ENCODE measurements around the gene TSEN2.

DNA sequence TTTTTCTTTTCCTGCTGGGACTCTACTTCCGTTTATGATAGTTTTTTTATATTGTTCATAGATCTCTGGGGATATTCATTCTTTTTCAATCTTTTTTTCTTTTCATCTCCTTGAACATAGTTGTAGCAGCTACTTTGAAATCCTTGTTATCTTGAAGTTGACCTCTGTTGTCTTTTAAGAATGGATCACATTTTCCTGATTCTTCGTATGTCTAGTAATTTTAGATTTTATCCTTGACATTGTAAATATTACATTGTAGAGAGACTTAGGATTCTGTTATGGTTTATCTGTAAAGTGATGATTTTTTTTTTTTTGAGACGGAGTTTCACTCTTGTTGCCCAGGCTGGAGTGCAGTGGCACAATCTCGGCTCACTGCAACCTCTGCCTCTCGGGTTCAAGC, 93.1 kb downstream of the TSEN2 start:
- no peak for TF ChIP-seq EP300 (IDR thresholded peaks at IDR 0.05)
- TF ChIP-seq, protein P1, sequence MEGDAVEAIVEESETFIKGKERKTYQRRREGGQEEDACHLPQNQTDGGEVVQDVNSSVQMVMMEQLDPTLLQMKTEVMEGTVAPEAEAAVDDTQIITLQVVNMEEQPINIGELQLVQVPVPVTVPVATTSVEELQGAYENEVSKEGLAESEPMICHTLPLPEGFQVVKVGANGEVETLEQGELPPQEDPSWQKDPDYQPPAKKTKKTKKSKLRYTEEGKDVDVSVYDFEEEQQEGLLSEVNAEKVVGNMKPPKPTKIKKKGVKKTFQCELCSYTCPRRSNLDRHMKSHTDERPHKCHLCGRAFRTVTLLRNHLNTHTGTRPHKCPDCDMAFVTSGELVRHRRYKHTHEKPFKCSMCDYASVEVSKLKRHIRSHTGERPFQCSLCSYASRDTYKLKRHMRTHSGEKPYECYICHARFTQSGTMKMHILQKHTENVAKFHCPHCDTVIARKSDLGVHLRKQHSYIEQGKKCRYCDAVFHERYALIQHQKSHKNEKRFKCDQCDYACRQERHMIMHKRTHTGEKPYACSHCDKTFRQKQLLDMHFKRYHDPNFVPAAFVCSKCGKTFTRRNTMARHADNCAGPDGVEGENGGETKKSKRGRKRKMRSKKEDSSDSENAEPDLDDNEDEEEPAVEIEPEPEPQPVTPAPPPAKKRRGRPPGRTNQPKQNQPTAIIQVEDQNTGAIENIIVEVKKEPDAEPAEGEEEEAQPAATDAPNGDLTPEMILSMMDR (IDR thresholded peaks at IDR 0.05) = no peak
